GM18498 (cell line): ENCODE results near the gene CRYGA.

ENCODE experiments used
- ATAC-seq: cut with Tn5 transposase; IDR thresholded peaks from one replicate; pipeline ENCODE4 v1.9.1; 2021; ENCODE audit warnings: mild to moderate bottlenecking, moderate library complexity; ENCODE audit not compliant: unreplicated experiment

Gene CRYGA

GRCh38 chr2:208163489-208163888 is at the start of gene CRYGA:
Gene CRYGA, minus strand, starts transcription at chr2:208163589. Its CDS starts 33 bp downstream, at chr2:208163556.
- ATAC-seq = no peak

- ATAC-seq = no peak
Measured at GRCh38 chr2:208210688-208211451, 47.5 kb upstream of the CRYGA start.

GRCh38 chr2:208208335-208209085 is 45.1 kb upstream of the CRYGA start:
- no peak for ATAC-seq

GRCh38 chr2:208207769-208208168 is 44.4 kb upstream of the CRYGA start:
- ATAC-seq = no peak

GRCh38 chr2:208204166-208204565 is 40.8 kb upstream of the CRYGA start:
- ATAC-seq = no peak

GRCh38 chr2:208195531-208195930 is 32.1 kb upstream of the CRYGA start:
- no peak for ATAC-seq

GRCh38 chr2:208192611-208193236 is 29.3 kb upstream of the CRYGA start:
- no peak for ATAC-seq

GRCh38 chr2:208189810-208190503 is 26.6 kb upstream of the CRYGA start, which contains the start of gene C2orf80:
Gene C2orf80, minus strand, starts transcription at chr2:208190030. Its CDS starts 3,044 bp downstream, at chr2:208186986.
- no peak for ATAC-seq

- ATAC-seq = no peak
Measured at GRCh38 chr2:208189069-208189809, 25.9 kb upstream of the CRYGA start.

- no peak for ATAC-seq
Measured at GRCh38 chr2:208186893-208187292, 23.5 kb upstream of the CRYGA start.

- ATAC-seq = no peak
Measured at GRCh38 chr2:208186465-208186864, 23.1 kb upstream of the CRYGA start.

GRCh38 chr2:208183972-208184705 is 20.8 kb upstream of the CRYGA start:
- no peak for ATAC-seq

- ATAC-seq = no peak
Measured at GRCh38 chr2:208183526-208183925, 20.1 kb upstream of the CRYGA start.

- no peak for ATAC-seq
Measured at GRCh38 chr2:208182835-208183234, 19.4 kb upstream of the CRYGA start.

- ATAC-seq = no peak
Measured at GRCh38 chr2:208179028-208179609, 15.7 kb upstream of the CRYGA start.

GRCh38 chr2:208175840-208176153 is 12.4 kb upstream of the CRYGA start:
- ATAC-seq = no peak

GRCh38 chr2:208175069-208175839 is 11.9 kb upstream of the CRYGA start:
- ATAC-seq = peak; percentile 99

- no peak for ATAC-seq
Measured at GRCh38 chr2:208174144-208174543, 10.8 kb upstream of the CRYGA start.

GRCh38 chr2:208172125-208172524 is 8.7 kb upstream of the CRYGA start:
- no peak for ATAC-seq
